Amniotic epithelial cell (primary cell): ENCODE results near the gene SRCAP.

Source experiments
- DNase-seq: peaks from one replicate; pipeline ENCODE4 v3.0.0-alpha.2; 2010; ENCODE audit warnings: low read depth

The SRCAP gene

DNA sequence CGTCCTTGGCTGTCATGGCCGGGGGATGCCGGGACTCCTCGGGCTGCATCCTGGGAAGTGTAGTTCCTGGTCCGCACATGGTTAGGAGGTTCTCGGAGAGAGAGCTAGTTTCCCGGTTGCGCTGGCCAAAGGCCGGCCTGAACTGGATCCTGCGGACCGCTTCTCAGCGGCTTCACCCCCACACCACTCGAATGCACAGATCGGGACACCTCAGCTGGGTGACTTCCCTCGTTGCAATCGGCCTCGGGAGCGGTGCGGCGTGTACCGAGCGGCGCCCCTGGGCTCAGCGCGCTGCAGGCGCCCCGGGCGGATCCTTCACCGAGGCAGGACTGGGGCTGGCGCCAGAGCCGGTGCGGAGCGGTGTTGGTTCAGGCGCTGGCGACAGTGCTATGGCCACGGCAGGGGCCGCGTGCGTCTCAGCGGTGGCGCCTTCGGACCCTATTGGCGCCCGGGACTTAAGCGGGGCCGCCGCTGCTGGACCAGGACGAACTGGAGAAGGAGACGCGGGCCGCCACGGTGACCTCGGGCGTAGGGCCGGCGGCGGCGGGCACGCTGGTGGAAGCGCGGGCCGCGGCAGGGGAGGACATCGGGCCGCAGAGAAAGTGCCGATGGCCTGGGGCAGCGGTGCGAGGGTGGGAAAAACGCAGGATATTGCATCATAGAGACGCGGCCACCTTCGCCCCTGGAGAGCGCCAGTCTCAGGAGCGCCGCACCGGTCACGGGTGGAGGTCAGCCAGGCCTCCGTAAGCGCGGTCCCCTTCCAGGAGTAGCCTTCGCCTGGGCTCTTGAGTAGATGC, 76.6 kb downstream of the SRCAP start:
- DNase-seq, result peak; percentile 78

- DNase-seq, result no peak
These were observed 78.8 kb downstream of the SRCAP start for GRCh38 chr16:30777591-30778297.

- peak; percentile 68 for DNase-seq
These were observed 79.7 kb downstream of the SRCAP start for GRCh38 chr16:30778549-30779244.

GRCh38 chr16:30779596-30779995, 80.6 kb downstream of the SRCAP start:
- no peak for DNase-seq

- DNase-seq, result no peak
These were observed 81.0 kb downstream of the SRCAP start for GRCh38 chr16:30780021-30780420.

DNA sequence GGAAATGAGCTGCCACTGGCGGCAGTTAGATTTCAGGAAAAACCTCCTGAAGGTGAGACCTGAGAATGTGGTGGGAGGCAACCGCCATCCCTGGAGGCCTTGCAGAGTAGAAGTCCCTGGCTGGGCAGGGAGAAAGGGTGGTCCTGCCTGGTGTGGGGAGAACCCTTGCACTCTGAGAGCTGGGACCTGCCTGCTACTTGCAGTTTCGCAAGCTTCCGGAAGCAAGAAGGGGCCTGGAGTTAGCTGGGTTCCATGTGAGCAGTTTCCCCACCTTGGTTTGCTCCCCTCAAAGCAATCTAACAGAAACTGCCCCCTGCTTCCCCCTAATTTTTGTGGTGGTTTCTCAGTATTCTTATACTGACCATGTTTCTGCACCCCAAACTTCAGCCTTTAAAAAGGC, 81.6 kb downstream of the SRCAP start:
- DNase-seq, result no peak

DNA sequence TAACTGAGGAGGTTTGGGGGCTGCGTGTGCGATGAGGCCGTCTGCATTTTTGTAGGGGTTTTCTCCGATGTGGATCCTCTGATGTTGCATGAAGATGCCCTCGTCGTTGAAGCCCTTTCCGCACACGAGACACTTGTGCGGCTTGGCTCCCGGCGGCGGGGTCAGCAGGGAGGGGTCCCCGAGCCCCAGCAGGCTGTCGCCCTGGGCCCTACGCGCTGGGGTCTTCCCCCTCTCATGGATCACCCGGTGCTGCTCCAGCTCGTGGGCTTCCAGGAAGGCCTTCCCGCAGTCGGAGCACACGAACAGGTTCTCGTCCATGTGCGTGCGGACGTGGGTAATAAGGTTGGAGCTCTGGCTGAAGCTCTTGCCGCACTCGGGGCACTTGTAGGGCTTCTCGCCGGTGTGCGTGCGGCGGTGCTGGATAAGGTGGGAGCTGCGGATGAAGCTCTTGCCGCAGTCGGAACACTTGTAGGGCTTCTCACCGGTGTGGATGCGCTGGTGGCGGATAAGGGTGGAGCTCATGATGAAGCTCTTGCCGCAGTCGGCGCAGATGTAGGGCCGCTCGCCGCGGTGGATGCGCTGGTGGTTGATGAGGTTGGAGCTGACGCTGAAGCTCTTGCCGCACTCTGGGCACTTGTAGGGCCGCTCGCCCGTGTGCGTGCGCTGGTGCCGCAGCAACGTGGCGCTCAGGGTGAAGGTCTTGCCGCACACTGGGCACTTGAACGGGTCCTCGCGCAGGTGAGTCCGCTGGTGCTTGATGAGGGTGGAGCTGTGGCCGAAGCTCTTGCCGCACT, 83.7 kb downstream of the SRCAP start:
- DNase-seq, result no peak

DNA sequence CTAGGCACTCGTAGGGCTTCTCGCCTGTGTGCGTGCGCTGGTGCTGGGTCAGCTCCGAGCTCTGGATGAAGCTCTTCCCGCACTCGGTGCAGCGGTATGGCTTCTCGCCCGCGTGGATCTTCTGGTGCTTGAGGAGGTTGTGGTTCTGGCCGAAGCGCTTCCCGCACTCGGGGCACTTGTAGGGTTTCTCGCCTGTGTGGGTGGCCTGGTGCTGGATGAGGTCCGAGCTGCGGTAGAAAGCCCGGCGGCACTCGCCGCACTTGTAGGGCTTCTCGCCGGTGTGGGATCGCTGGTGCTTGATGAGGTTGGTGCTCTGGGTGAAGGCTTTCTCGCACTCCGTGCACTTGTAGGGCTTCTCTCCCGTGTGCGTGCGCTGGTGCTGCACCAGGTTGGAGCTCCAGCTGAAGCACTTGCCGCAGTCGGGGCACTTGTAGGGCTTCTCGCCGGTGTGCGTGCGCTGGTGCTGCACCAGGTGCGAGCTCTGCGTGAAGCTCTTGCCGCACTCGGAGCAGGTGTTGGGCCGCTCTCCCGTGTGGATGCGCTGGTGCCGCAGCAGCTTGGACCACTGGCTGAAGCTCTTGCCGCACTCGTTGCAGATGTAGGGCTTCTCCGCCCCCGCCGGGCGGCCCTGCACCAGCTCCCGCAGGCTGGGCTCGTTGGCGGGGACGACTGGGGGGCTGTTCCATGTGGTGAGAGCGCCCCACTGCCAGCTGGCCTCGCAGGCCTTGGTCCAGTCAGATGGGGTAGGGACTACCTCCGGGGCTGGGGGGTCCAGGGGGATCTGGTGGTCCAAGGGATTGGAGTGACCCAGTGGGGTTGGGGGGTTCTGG, 84.5 kb downstream of the SRCAP start:
- DNase-seq, result no peak

DNA sequence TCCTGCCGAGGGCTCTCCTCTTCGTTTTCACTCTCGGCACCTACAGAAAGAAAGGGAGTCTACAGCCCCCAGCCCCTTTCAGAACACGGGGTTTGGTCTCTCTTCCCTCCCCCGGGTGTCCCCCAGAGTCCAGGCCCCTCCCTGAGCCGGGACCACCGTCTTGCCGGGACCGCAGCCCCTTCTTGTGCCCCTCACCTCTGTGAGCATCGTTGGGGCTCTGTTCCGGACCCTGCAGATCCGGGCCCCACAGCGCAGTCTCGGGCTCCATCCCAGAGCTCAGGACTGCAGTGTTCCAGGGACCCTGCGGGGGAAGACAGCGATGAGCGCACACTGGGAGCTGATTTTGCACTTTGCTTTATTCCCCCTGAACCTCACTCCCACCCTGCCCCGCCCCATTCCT, 85.2 kb downstream of the SRCAP start:
- DNase-seq, result no peak

DNA sequence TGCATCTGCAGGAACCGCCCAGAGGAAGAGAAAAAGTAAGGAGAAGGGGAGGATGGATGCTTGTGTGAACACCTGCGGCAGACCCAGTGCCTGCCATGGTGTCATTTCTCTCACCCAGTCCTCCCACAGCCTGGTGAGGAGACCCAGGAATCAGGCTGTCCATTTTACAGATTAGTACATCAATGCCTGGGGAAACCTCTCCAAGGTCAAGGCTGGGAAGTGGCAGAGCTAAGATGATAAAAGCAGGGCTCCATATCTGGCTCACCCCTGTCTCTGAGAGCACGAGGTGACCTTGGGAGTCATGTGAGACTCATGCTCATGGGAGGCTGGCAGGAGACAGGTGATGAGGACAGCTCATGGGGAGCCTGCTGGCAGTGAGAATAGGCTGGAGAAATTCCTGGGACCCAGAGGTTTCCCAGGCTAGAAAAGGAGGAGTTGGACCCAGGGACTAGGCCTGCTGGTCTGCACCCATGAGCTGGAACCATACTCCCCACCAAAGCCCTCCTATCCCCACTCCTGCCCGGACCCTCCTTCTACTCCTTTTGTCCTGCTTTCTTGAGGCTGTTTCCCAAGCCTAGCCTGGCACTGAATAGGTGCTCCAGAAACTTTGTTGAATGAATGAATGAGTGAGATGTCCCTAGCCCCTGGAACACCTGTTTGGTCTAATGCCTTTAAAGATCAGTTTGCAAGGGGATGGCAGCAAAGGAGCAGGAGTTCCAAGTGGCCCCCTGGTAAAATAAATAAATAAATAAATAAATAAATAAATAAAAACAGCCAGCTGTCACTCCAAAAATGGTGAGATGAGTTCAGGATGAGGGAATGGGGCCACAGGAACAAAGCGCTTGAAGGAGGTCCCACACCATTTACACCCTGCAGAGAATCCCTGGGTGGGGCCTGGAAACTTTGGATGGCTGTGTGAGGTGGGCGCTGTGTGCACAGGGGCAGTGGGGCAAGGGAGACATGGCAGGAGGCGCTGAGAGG, 86.4 kb downstream of the SRCAP start:
- peak; percentile 46 for DNase-seq

DNA sequence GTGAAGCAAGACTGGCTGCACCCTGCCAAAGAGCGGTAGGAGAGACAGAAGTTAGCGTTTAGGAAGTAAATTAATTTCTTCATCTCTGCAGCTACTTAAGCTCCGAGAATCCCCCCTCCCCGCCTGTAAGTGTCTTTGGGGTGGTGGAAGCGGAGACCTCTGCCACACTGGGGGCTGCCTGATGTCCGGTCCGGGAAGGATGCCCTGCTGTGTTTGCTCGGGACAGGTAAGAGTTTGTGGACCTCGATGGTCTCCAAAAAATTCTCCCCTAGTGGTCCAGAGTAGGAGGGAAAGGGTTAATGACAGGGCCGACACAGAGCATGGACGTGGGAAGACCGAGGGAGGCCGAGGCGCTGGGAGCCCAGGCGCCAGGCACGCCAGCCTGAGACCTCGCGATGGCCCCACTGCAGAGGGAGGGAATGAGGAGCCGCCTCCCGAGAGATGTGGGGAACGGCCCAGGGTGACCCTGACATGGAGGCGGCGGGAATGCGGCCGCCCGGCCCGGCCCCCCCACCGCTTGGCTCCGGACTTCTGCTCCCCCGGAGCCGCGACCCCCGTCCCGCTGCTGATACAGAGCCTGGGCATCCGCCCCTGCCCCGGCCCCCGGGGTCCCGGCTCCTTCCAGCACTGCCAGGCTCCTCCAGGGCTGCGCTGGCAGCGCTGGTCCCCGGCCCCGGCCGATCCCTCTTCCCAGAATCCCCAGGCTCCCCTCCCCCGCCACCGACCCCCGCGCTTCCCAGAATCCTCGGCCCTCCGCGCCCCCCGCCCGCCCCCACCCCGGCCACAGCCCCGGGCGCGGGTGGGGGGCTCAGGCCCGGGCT, 87.4 kb downstream of the SRCAP start:
- peak; percentile 70 for DNase-seq

DNA sequence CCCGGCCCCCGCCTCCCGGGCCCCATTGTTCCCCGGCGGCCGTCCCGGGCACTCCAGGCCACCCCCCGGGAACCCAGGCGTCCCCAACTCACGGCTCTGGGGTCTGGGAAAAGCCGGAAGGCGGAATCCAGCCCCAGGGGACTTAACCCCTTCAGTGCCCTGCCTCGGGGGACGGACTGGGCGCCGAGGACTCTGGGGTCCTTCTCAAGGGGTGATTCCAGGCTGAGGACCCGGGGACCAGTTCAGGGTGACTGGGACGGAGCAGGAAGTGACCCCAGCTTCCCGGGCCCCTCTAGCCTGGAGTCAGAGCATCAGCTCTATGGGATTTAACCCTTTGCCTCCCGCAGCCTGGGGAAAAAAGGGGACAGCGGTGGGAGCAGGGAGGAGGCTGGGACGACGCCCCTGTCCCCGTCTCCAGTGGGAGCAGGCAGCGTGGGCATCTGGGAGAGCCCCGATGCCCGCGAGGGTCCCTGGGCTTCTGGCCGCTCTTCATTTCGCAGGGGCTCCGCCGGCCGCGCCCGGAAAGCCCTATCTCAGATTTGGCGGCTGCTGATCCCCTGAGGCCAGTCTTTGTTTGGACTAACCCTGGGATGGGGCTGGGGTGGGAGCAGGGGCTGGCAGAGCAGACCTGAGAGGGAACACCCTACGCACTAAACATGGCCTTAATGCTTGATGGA, 88.1 kb downstream of the SRCAP start, which contains the start of gene ZNF629:
Gene ZNF629 (minus strand): TSS at position 270 of the 677 bp plus-strand sequence. CDS start 2,723 bp downstream, outside the sequence.
- DNase-seq, result peak; percentile 68

DNA sequence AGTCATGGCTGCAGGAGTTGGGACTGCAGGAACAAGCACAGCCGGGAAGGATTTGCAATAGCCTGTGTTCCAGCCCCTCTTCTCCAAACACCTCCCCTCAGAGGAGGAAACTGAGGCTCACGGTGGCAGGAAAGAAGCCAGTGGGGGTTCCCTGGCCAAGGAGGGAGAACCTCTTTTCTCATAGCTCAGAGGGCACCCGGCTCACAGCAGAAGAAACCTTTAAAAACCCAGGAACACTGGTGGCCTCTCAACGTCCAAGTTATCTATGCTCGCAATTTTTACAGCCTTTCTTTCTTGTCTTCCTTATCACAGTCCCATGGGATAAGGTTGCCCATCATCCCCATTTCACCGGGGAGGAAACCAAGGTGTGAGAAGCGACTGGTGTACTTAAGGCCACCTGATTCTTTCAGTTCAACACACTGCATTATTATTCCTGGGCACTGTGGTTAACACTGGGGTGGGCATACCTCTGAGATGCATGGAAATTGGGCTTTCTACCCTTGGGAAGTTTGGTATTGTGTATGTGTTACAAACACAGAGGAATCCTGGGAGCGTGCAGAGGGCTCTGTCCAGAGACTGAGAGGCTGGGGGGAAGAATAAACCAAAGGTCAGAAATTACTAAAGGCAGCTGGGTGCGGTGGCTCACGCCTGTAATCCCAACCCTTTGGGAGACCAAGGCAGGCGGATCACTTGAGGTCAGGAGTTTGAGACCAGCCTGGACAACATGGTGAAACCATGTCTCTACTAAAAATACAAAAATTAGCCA, 88.8 kb downstream of the SRCAP start:
- DNase-seq, result no peak
